GM18517 (cell line): Measurements from ENCODE around the gene MMP11.
"Not testable (repeated sequence)": the region's sequence is repeated elsewhere in the genome, so short reads cannot be mapped to it uniquely, and the experiment has no call there.

Experiments
- ATAC-seq: cut with Tn5 transposase; IDR thresholded peaks from one replicate; pipeline ENCODE4 v1.9.1; 2021; ENCODE audit warnings: mild to moderate bottlenecking, moderate library complexity; ENCODE audit not compliant: unreplicated experiment

Gene MMP11

GRCh38 chr22:23772649-23773473 lies at the start of gene MMP11:
MMP11 (plus strand) TSS chr22:23772849; CDS start chr22:23772871, 22 bp downstream.
- no peak for ATAC-seq

- ATAC-seq, result not testable (repeated sequence)
These were observed 44.5 kb upstream of the MMP11 start for GRCh38 chr22:23728108-23728507.

GRCh38 chr22:23737696-23738095 lies 35.0 kb upstream of the MMP11 start:
- no peak for ATAC-seq

- no peak for ATAC-seq
These were observed 30.0 kb upstream of the MMP11 start for GRCh38 chr22:23742505-23743264.

- ATAC-seq, result no peak
These were observed 29.3 kb upstream of the MMP11 start for GRCh38 chr22:23743303-23743705.

GRCh38 chr22:23744001-23744400 lies 28.6 kb upstream of the MMP11 start:
- ATAC-seq, result no peak

- no peak for ATAC-seq
These were observed 28.2 kb upstream of the MMP11 start for GRCh38 chr22:23744485-23744884.

- ATAC-seq, result no peak
These were observed 26.9 kb upstream of the MMP11 start for GRCh38 chr22:23745791-23746190.

- ATAC-seq, result no peak
These were observed 22.8 kb upstream of the MMP11 start for GRCh38 chr22:23749841-23750301.

- ATAC-seq, result no peak
These were observed 22.3 kb upstream of the MMP11 start for GRCh38 chr22:23750367-23750713.

GRCh38 chr22:23750714-23751440 lies 21.8 kb upstream of the MMP11 start, which contains the start of gene ZNF70:
ZNF70 (minus strand) TSS chr22:23751112; CDS start chr22:23745140, 5,972 bp downstream.
- peak; percentile 60 for ATAC-seq

GRCh38 chr22:23751441-23751996 lies 21.1 kb upstream of the MMP11 start:
- no peak for ATAC-seq

- no peak for ATAC-seq
These were observed 20.5 kb upstream of the MMP11 start for GRCh38 chr22:23752090-23752691.

- no peak for ATAC-seq
These were observed 19.9 kb upstream of the MMP11 start for GRCh38 chr22:23752750-23753149.

GRCh38 chr22:23753385-23753784 lies 19.3 kb upstream of the MMP11 start:
- no peak for ATAC-seq

GRCh38 chr22:23754220-23754919 lies 18.3 kb upstream of the MMP11 start, which contains the start of gene VPREB3:
VPREB3 (minus strand) TSS chr22:23754425; CDS start chr22:23754363, 62 bp downstream.
- ATAC-seq, result no peak

- ATAC-seq, result no peak
These were observed 17.5 kb upstream of the MMP11 start for GRCh38 chr22:23754980-23755636.

GRCh38 chr22:23755711-23756110 lies 16.9 kb upstream of the MMP11 start:
- no peak for ATAC-seq

GRCh38 chr22:23756891-23757290 lies 15.8 kb upstream of the MMP11 start:
- no peak for ATAC-seq
